Daoy (cell line): Measurements from ENCODE around the gene SCAMP2. TPM values are rescaled to one million over a fixed set of nuclear protein-coding genes. Genes with fewer than 3 reads are reported as not detected.

Experiments
- DNase-seq: peaks from one replicate; pipeline ENCODE4 v3.0.0-alpha.2; 2015; ENCODE audit warnings: low read depth
- total RNA-seq: library from RNA; depleted of rRNA; stranded (reverse); fragments of >200 nt; shearing (Covaris generic); gene quantifications from 2 replicates; pipeline ENCODE4 v1.2.3, GENCODE V29; 2014

SCAMP2 gene
- total RNA-seq, 1 experiment from 2014 or later, result 15.9 TPM

DNA sequence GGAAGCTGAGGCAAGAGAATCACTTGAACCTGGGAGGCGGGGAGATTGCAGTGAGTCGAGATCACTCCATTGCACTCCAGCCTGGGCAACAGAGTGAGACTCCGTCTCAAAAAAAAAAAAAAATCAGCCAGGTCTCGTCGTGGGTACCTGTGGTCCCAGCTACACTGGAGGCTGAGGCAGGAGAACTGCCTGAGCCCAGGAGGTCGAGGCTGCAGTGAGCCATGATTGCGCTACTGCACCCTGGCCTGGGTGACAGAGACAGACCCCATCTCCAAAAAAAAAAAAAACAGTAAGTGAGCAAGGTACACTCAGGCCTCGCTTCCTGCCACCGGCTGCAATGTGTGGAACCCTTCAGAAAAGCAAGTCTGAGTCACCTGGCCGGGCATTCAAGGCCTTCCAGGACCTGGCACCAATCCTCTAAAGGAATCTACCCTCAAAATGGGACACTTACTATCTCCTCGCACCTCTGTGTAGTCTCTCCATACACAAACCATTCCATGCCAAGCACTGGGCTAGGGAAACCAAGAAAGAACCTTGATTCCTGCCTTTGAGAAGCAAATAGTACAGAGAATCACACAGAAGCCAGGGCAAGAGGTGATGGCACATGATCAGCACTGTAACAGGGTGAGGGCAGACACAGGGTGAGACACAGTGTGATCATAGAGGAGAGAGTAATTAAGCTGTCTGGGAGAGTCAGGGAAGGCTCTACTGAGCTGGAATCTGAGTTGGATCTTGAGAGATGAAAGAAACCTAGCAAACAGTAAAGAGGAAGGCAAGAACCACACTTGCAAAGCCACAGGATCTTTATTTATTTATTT is 9.7 kb downstream of the SCAMP2 start:
- peak; percentile 55 for DNase-seq

DNA sequence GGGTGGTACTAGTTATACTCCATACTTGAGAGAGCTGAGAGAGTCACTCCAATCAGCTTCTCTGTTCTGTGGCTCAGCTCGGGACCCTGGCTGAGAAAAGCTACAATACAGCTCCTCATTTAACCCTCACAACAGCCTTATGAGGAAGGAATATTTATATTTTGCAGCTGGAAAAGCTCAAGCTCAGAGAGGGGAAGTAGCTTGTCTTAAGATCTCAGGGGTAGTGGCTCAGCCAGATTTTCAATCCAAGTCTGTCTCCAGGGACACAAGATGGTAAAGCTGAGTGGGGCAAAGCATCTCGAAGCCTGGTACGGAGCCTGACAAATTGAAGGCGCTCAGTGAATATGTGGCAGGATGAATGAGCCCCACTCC is 14.8 kb downstream of the SCAMP2 start:
- DNase-seq, result no peak

DNA sequence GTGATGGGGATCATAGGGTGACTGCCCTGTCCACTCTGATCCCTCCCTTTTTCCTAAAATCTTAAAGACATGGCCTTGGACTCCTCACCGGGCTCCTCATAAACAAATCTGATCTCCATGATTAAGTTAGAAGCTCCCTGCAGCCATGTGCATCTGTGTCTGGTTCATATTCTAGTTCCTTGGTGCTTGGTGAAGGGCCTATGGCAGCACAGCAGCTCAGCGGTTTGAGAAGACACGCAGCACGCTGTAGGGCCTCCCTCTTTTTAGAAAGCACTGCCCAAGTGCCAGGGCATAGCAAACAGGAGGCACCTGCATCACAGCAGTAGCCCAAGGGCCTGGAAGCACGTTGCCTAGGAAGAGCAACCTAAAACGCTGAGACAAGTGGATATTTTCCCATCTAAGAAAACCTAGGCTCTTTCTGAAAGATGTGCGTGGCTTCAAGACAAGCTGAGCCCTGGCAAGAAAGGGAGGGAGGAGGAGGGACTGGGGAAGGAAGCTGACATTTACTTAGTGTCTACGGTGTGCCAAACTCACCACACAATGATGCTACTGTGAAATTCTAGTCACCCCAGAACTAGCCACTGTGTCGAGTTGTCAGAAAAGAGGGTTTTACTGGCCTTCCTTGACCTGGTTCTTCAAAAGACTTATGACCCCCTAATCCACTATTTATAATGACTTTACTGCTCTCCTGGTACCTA is 15.3 kb downstream of the SCAMP2 start:
- DNase-seq, result no peak

- no peak for DNase-seq
Measured at GRCh38 chr15:74857082-74857655, 16.0 kb downstream of the SCAMP2 start.

DNA sequence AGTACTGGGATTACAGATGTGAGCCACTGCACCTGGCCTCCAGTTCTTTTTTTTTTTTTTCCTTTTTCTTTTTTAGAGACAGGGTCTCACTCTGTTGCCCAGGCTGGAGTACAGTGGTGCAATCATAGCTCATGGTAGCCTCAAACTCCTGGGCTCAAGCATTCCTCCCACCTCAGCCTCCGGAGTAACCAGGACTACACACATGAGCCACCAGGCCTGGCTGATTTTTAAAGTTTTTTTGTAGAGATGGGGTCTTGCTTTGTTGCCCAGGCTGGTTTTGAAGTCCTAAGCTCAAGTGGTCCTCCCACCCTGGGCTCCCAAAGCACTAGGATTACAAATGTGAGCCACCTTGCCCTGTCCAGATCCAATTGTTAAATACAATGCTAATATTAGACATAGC is 16.6 kb downstream of the SCAMP2 start:
- no peak for DNase-seq

GRCh38 chr15:74855857-74856256 is 17.3 kb downstream of the SCAMP2 start:
- no peak for DNase-seq

- DNase-seq, result no peak
Measured at GRCh38 chr15:74854453-74855022, 18.6 kb downstream of the SCAMP2 start.

- no peak for DNase-seq
Measured at GRCh38 chr15:74851960-74852359, 21.2 kb downstream of the SCAMP2 start.

- no peak for DNase-seq
Measured at GRCh38 chr15:74850393-74850792, 22.8 kb downstream of the SCAMP2 start.

GRCh38 chr15:74847432-74847831 is 25.7 kb downstream of the SCAMP2 start:
- no peak for DNase-seq

- no peak for DNase-seq
Measured at GRCh38 chr15:74845581-74845980, 27.6 kb downstream of the SCAMP2 start.

GRCh38 chr15:74845208-74845568 is 28.0 kb downstream of the SCAMP2 start:
- no peak for DNase-seq

DNA sequence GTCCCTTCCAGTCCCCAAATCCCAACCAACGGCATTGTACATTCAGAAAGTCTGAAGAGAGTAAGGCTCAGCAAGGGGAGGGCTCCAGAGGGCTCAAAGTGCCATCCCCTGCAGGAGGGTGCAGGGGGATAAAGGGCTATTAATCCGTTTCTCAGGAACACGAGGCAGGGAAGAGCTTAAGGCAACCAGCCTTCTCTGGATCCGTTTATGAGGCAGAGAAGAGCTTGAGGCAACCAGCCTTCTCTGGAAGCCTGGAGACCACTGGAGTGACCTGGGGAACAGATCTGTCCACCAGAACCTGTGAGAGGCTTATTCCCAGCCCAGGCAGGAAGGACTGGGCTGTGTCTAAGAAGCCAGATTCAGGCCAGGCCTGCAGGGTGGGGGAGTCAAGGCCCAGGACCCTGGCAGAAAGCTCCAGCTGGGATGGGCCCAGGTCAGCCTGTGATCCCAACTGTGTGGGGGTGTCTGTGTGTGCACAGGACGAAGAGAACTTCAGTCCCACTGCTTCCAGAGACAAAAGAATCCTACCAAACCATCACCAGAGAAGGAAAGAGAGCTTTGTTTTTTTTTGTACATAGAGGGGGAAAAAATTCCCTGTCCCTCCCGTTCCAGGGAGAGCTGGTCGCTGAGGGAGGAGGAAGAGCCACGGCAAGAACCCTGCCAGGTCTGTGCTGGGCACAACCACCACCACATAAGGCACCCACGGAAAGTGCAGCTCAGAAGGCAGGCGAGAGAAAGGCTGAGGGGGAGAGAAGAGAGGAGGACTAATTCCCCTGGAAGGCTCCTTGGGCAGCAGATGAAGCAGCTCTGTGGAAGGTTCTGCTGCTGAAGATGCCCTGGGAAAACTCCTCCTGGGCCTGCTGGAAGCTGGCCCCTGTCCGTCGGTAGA is 28.6 kb downstream of the SCAMP2 start:
- DNase-seq, result no peak

- no peak for DNase-seq
Measured at GRCh38 chr15:74843891-74844299, 29.3 kb downstream of the SCAMP2 start.

- no peak for DNase-seq
Measured at GRCh38 chr15:74843445-74843828, 29.7 kb downstream of the SCAMP2 start.

GRCh38 chr15:74842581-74843444 is 30.4 kb downstream of the SCAMP2 start, which contains the start of gene ULK3:
TSS of gene ULK3 (minus strand) at chr15:74843156. CDS start at chr15:74843105, 51 bp downstream.
- peak; percentile 92 for DNase-seq

- DNase-seq, result no peak
Measured at GRCh38 chr15:74841891-74842373, 31.2 kb downstream of the SCAMP2 start.

- DNase-seq, result no peak
Measured at GRCh38 chr15:74840851-74841775, 32.1 kb downstream of the SCAMP2 start.
